GM23338 (cell line): ENCODE results near the gene NEURL3. TPM values are rescaled to one million over a fixed set of nuclear protein-coding genes. Genes with fewer than 3 reads are reported as not detected.

Experiments
- ATAC-seq: fragments of 200-7000 bp; cut with Tn5 transposase; 3 replicates; pipeline ENCODE4 v1.9.1; 2020
- DNase-seq: peaks from one replicate; pipeline ENCODE4 v3.0.0-alpha.2; 2015; ENCODE audit warnings: low spot score
- H2AFZ ChIP-seq: fragments of 200-600 bp; sonication (generic); 2 replicates; pipeline ENCODE4 v1.8.0; 2016; ENCODE audit warnings: antibody characterized with exemption, mild to moderate bottlenecking, moderate library complexity
- H3F3A ChIP-seq: fragments of 200-600 bp; sonication (generic); replicated peaks from 2 replicates; pipeline ENCODE4 v1.8.0; 2017; ENCODE audit warnings: antibody characterized with exemption, mixed run types, low read depth
- H3K27ac ChIP-seq: fragments of 200-600 bp; sonication (generic); 2 replicates; pipeline ENCODE4 v1.6.1; 2016; ENCODE audit warnings: low read depth
- H3K27me3 ChIP-seq: fragments of 200-600 bp; sonication (generic); 2 replicates; pipeline ENCODE4 v1.8.0; 2016; ENCODE audit warnings: mild to moderate bottlenecking, mixed run types, moderate library complexity; ENCODE audit not compliant: insufficient read depth
- H3K36me3 ChIP-seq: fragments of 200-600 bp; sonication (generic); 2 replicates; pipeline ENCODE4 v1.8.0; 2016; ENCODE audit warnings: mild to moderate bottlenecking; ENCODE audit not compliant: insufficient read depth
- H3K4me1 ChIP-seq: fragments of 200-600 bp; sonication (generic); 2 replicates; pipeline ENCODE4 v1.8.0; 2016; ENCODE audit warnings: mild to moderate bottlenecking, moderate library complexity; ENCODE audit not compliant: insufficient read depth
- H3K4me2 ChIP-seq: fragments of 200-600 bp; sonication (generic); 2 replicates; pipeline ENCODE4 v1.7.1; 2017; ENCODE audit warnings: mixed run types
- H3K4me3 ChIP-seq: fragments of 200-600 bp; sonication (generic); 2 replicates; pipeline ENCODE4 v1.6.1; 2016; ENCODE audit warnings: mixed run types
- H3K79me2 ChIP-seq: fragments of 200-600 bp; sonication (generic); replicated peaks from 2 replicates; pipeline ENCODE4 v1.8.0; 2017; ENCODE audit warnings: mild to moderate bottlenecking; ENCODE audit not compliant: insufficient read depth
- H3K9me2 ChIP-seq: fragments of 200-600 bp; sonication (generic); 2 replicates; pipeline ENCODE4 v1.8.0; 2017; ENCODE audit not compliant: insufficient read depth
- H4K20me1 ChIP-seq: fragments of 200-600 bp; sonication (generic); replicated peaks from 2 replicates; pipeline ENCODE4 v1.8.0; 2017; ENCODE audit warnings: mild to moderate bottlenecking; ENCODE audit not compliant: insufficient read depth
- H3K27ac Mint-ChIP-seq: 2 replicates; pipeline ENCODE4 v1.8.0; 2020; ENCODE audit warnings: inconsistent platforms, mild to moderate bottlenecking, moderate library complexity, mixed read lengths
- H3K27me3 Mint-ChIP-seq: 3 replicates; pipeline ENCODE4 v1.8.0; 2022; ENCODE audit warnings: low read depth, mild to moderate bottlenecking, moderate library complexity, mixed read lengths, inconsistent platforms; ENCODE audit not compliant: insufficient read depth, poor library complexity
- H3K36me3 Mint-ChIP-seq: 3 replicates; pipeline ENCODE4 v1.8.0; 2021; ENCODE audit warnings: low read depth, mild to moderate bottlenecking, inconsistent platforms, moderate library complexity, mixed read lengths
- H3K4me1 Mint-ChIP-seq: 3 replicates; pipeline ENCODE4 v1.8.0; 2020; ENCODE audit warnings: mild to moderate bottlenecking, inconsistent platforms, mixed read lengths
- H3K4me3 Mint-ChIP-seq: 3 replicates; pipeline ENCODE4 v1.8.0; 2021; ENCODE audit warnings: moderate library complexity, mild to moderate bottlenecking, inconsistent platforms, mixed read lengths
- H3K9me3 Mint-ChIP-seq: 3 replicates; pipeline ENCODE4 v1.8.0; 2020; ENCODE audit warnings: moderate library complexity, mild to moderate bottlenecking, inconsistent platforms, mixed read lengths
- JUNB ChIP-seq: IDR thresholded peaks from one replicate; pipeline ENCODE4 v1.6.1; 2016; ENCODE audit warnings: antibody characterized with exemption; ENCODE audit not compliant: unreplicated experiment
- POLR2AphosphoS5 ChIP-seq: IDR thresholded peaks from 2 replicates; pipeline ENCODE4 v1.6.1; 2016; ENCODE audit warnings: antibody characterized with exemption, low read depth
- ZNF114 ChIP-seq: fragments of 250-450 bp; sonication (Bioruptor Pico); IDR thresholded peaks from 2 replicates; pipeline ENCODE4 v1.5.0; 2020; ENCODE audit warnings: mild to moderate bottlenecking, moderate library complexity
- ZNF331 ChIP-seq: fragments of 250-450 bp; sonication (Bioruptor Pico); IDR thresholded peaks from 2 replicates; pipeline ENCODE4 v1.5.0; 2020; ENCODE audit warnings: low read depth, mild to moderate bottlenecking, moderate library complexity
- polyA plus RNA-seq: library from polyadenylated mRNA; unstranded; fragments of >200 nt; fragmentation: Nextera tagmentation; extraction: Ambion mirVana; gene quantifications from 2 replicates; pipeline ENCODE4 v1.2.1, GENCODE V29; 2016
- total RNA-seq: library from RNA; depleted of rRNA; stranded (reverse); fragments of >200 nt; shearing (Covaris generic); gene quantifications from 2 replicates; pipeline ENCODE4 v1.2.3, GENCODE V29; 2014
- TF ChIP-seq, protein P1 (sequence below): fragments of 250-450 bp; sonication (Bioruptor Pico); IDR thresholded peaks from 2 replicates; pipeline ENCODE4 v1.5.0; 2020; ENCODE audit warnings: mild to moderate bottlenecking, moderate library complexity
- TF ChIP-seq, protein P2 (sequence below): IDR thresholded peaks from 2 replicates; pipeline ENCODE4 v1.6.1; 2016; ENCODE audit warnings: antibody characterized with exemption
- TF ChIP-seq, protein P3 (sequence below): IDR thresholded peaks from one replicate; pipeline ENCODE4 v1.6.1; 2018; ENCODE audit warnings: antibody characterized with exemption; ENCODE audit not compliant: unreplicated experiment
- TF ChIP-seq, protein P4 (sequence below), 2 experiments: fragments of 200-600 bp in 1 of 2; sonication (generic) in 1 of 2; conservative IDR thresholded peaks; 2 replicates each; pipeline versions ENCODE4 v1.5.1 to v1.6.1; 2016 to 2017; ENCODE audit warnings: antibody characterized with exemption in 2 of 2, low read depth in 2 of 2, mild to moderate bottlenecking in 2 of 2, moderate library complexity in 1 of 2

NEURL3 gene
- total and polyA plus RNA-seq, 2 experiments from 2014 or later, result 0.21 TPM; not detected in 1

DNA sequence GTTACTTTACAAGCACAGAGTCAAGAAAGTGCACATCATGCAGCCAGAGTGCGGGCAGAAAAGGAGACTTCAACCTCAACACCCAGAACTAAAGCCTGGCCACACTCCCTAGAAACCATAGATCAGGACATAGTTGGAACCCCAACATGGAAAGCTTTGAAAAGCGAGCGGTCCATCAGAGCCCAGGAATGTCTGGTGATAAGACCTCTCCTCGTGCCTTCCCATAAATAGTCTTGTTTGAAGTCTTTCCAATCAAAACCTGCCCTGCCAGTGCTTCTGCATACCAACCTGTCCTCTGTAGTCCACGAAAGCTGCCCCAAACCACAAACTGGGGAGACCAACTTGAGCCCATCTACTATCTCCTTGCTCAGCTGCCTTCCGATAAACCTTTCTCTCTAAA lies 55.5 kb downstream of the NEURL3 start:
- Mint-ChIP-seq H3K27me3 (peaks cover 2% of the 10 kb centered on the region), H3K36me3 (no peaks in the 10 kb centered on the region; the same call in 2 of the 3 replicates), H3K4me1 (no peaks in the 10 kb centered on the region), H3K9me3 (peaks cover 6% of the 10 kb centered on the region; the same call in 2 of the 3 replicates), H3K27ac (no peak overlapping the region), H3K4me3 (no peak overlapping the region)
- ATAC-seq, result no peak
- no peaks in the 10 kb centered on the region for H3K79me2 ChIP-seq
- H3K4me3 ChIP-seq, result no peak overlapping the region
- no peaks in the 10 kb centered on the region for H3K4me1 ChIP-seq
- TF ChIP-seq JUNB (no peak), POLR2AphosphoS5 (no peak), ZNF331 (CRISPR knock-in tag) (no peak), ZNF114 (no peak)
- TF ChIP-seq, protein P1, sequence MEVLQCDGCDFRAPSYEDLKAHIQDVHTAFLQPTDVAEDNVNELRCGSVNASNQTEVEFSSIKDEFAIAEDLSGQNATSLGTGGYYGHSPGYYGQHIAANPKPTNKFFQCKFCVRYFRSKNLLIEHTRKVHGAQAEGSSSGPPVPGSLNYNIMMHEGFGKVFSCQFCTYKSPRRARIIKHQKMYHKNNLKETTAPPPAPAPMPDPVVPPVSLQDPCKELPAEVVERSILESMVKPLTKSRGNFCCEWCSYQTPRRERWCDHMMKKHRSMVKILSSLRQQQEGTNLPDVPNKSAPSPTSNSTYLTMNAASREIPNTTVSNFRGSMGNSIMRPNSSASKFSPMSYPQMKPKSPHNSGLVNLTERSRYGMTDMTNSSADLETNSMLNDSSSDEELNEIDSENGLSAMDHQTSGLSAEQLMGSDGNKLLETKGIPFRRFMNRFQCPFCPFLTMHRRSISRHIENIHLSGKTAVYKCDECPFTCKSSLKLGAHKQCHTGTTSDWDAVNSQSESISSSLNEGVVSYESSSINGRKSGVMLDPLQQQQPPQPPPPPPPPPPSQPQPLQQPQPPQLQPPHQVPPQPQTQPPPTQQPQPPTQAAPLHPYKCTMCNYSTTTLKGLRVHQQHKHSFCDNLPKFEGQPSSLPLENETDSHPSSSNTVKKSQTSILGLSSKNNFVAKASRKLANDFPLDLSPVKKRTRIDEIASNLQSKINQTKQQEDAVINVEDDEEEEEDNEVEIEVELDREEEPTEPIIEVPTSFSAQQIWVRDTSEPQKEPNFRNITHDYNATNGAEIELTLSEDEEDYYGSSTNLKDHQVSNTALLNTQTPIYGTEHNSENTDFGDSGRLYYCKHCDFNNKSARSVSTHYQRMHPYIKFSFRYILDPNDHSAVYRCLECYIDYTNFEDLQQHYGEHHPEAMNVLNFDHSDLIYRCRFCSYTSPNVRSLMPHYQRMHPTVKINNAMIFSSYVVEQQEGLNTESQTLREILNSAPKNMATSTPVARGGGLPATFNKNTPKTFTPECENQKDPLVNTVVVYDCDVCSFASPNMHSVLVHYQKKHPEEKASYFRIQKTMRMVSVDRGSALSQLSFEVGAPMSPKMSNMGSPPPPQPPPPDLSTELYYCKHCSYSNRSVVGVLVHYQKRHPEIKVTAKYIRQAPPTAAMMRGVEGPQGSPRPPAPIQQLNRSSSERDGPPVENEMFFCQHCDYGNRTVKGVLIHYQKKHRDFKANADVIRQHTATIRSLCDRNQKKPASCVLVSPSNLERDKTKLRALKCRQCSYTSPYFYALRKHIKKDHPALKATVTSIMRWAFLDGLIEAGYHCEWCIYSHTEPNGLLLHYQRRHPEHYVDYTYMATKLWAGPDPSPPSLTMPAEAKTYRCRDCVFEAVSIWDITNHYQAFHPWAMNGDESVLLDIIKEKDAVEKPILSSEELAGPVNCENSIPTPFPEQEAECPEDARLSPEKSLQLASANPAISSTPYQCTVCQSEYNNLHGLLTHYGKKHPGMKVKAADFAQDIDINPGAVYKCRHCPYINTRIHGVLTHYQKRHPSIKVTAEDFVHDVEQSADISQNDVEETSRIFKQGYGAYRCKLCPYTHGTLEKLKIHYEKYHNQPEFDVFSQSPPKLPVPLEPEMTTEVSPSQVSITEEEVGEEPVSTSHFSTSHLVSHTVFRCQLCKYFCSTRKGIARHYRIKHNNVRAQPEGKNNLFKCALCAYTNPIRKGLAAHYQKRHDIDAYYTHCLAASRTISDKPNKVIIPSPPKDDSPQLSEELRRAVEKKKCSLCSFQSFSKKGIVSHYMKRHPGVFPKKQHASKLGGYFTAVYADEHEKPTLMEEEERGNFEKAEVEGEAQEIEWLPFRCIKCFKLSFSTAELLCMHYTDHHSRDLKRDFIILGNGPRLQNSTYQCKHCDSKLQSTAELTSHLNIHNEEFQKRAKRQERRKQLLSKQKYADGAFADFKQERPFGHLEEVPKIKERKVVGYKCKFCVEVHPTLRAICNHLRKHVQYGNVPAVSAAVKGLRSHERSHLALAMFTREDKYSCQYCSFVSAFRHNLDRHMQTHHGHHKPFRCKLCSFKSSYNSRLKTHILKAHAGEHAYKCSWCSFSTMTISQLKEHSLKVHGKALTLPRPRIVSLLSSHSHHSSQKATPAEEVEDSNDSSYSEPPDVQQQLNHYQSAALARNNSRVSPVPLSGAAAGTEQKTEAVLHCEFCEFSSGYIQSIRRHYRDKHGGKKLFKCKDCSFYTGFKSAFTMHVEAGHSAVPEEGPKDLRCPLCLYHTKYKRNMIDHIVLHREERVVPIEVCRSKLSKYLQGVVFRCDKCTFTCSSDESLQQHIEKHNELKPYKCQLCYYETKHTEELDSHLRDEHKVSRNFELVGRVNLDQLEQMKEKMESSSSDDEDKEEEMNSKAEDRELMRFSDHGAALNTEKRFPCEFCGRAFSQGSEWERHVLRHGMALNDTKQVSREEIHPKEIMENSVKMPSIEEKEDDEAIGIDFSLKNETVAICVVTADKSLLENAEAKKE, result no peak
- TF ChIP-seq, protein P2, sequence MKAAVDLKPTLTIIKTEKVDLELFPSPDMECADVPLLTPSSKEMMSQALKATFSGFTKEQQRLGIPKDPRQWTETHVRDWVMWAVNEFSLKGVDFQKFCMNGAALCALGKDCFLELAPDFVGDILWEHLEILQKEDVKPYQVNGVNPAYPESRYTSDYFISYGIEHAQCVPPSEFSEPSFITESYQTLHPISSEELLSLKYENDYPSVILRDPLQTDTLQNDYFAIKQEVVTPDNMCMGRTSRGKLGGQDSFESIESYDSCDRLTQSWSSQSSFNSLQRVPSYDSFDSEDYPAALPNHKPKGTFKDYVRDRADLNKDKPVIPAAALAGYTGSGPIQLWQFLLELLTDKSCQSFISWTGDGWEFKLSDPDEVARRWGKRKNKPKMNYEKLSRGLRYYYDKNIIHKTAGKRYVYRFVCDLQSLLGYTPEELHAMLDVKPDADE, result no peak
- TF ChIP-seq, protein P3, sequence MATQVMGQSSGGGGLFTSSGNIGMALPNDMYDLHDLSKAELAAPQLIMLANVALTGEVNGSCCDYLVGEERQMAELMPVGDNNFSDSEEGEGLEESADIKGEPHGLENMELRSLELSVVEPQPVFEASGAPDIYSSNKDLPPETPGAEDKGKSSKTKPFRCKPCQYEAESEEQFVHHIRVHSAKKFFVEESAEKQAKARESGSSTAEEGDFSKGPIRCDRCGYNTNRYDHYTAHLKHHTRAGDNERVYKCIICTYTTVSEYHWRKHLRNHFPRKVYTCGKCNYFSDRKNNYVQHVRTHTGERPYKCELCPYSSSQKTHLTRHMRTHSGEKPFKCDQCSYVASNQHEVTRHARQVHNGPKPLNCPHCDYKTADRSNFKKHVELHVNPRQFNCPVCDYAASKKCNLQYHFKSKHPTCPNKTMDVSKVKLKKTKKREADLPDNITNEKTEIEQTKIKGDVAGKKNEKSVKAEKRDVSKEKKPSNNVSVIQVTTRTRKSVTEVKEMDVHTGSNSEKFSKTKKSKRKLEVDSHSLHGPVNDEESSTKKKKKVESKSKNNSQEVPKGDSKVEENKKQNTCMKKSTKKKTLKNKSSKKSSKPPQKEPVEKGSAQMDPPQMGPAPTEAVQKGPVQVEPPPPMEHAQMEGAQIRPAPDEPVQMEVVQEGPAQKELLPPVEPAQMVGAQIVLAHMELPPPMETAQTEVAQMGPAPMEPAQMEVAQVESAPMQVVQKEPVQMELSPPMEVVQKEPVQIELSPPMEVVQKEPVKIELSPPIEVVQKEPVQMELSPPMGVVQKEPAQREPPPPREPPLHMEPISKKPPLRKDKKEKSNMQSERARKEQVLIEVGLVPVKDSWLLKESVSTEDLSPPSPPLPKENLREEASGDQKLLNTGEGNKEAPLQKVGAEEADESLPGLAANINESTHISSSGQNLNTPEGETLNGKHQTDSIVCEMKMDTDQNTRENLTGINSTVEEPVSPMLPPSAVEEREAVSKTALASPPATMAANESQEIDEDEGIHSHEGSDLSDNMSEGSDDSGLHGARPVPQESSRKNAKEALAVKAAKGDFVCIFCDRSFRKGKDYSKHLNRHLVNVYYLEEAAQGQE, result no peak
- TF ChIP-seq, protein P4, sequence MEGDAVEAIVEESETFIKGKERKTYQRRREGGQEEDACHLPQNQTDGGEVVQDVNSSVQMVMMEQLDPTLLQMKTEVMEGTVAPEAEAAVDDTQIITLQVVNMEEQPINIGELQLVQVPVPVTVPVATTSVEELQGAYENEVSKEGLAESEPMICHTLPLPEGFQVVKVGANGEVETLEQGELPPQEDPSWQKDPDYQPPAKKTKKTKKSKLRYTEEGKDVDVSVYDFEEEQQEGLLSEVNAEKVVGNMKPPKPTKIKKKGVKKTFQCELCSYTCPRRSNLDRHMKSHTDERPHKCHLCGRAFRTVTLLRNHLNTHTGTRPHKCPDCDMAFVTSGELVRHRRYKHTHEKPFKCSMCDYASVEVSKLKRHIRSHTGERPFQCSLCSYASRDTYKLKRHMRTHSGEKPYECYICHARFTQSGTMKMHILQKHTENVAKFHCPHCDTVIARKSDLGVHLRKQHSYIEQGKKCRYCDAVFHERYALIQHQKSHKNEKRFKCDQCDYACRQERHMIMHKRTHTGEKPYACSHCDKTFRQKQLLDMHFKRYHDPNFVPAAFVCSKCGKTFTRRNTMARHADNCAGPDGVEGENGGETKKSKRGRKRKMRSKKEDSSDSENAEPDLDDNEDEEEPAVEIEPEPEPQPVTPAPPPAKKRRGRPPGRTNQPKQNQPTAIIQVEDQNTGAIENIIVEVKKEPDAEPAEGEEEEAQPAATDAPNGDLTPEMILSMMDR (conservative IDR thresholded peaks at IDR 0.05; ENCODE audit: low read depth in 2 of 2), result no peak
- no peak overlapping the region for H3K27ac ChIP-seq
- no peaks in the 10 kb centered on the region for H4K20me1 ChIP-seq
- no peak overlapping the region for H3K4me2 ChIP-seq
- H3F3A ChIP-seq, result no peaks in the 10 kb centered on the region
- no peaks in the 10 kb centered on the region for H3K27me3 ChIP-seq
- no peak for DNase-seq
- no peaks in the 10 kb centered on the region for H3K36me3 ChIP-seq
- no peaks in the 10 kb centered on the region for H3K9me2 ChIP-seq
- no peak overlapping the region for H2AFZ ChIP-seq
